Kidney epithelial cell (primary cell): ENCODE results near the gene ACTR2. TPM values are rescaled to one million over a fixed set of nuclear protein-coding genes. Genes with fewer than 3 reads are reported as not detected.
A peak's percentile ranks its signal among the peaks of the same experiment; 100 is the strongest.

Experiments
- DNase-seq: peaks from one replicate; pipeline ENCODE4 v3.0.0-alpha.2; 2010; ENCODE audit warnings: low read depth
- H3K27me3 ChIP-seq: 2 replicates; pipeline ENCODE4 v1.6.0; 2011; ENCODE audit warnings: low read length; ENCODE audit not compliant: control insufficient read depth, insufficient read depth
- H3K36me3 ChIP-seq: 2 replicates; pipeline ENCODE4 v1.5.1; 2011; ENCODE audit warnings: low read length; ENCODE audit not compliant: control insufficient read depth, insufficient read depth
- H3K4me3 ChIP-seq: 2 replicates; pipeline ENCODE4 v1.5.1; 2011; ENCODE audit warnings: low read depth, mild to moderate bottlenecking, control low read depth, low read length
- CTCF ChIP-seq: IDR thresholded peaks from 2 replicates; pipeline ENCODE4 v1.5.1; 2011; ENCODE audit warnings: mild to moderate bottlenecking, moderate library complexity, low read length, control low read depth, inconsistent platforms; ENCODE audit not compliant: insufficient read depth, poor library complexity, severe bottlenecking
- total RNA-seq: library from RNA; depleted of rRNA; stranded (reverse); fragments of >200 nt; gene quantifications from 2 replicates; pipeline ENCODE4 v1.2.3, GENCODE V29; 2015

The ACTR2 gene
- total RNA-seq, 1 donor from 2014 or later, result 139 TPM

- Histone ChIP-seq H3K36me3 (no peaks in the 10 kb centered on the region), H3K27me3 (no peaks in the 10 kb centered on the region), H3K4me3 (peak overlapping the region; percentile 34)
- no peak for TF ChIP-seq CTCF
- no peak for DNase-seq
These were observed 23.0 kb upstream of the ACTR2 start for GRCh38 chr2:65204461-65205210.

- H3K36me3 ChIP-seq, result no peaks in the 10 kb centered on the region
- DNase-seq, result no peak
- H3K27me3 ChIP-seq, result no peaks in the 10 kb centered on the region
- no peak for TF ChIP-seq CTCF
- H3K4me3 ChIP-seq, result no peak overlapping the region
These were observed 15.5 kb upstream of the ACTR2 start for GRCh38 chr2:65212115-65212514.

- no peak for DNase-seq
These were observed 15.0 kb upstream of the ACTR2 start for GRCh38 chr2:65212619-65213018.

GRCh38 chr2:65213035-65213434, 14.6 kb upstream of the ACTR2 start:
- Histone ChIP-seq H3K4me3 (no peak overlapping the region), H3K36me3 (no peaks in the 10 kb centered on the region), H3K27me3 (no peaks in the 10 kb centered on the region)
- no peak for DNase-seq
- TF ChIP-seq CTCF, result no peak

More at GRCh38 chr2:65212619-65213018, 15.0 kb upstream of the ACTR2 start:
- Histone ChIP-seq H3K27me3 (no peaks in the 10 kb centered on the region), H3K4me3 (no peak overlapping the region), H3K36me3 (no peaks in the 10 kb centered on the region)
- TF ChIP-seq CTCF, result no peak

GRCh38 chr2:65214361-65214760, 13.3 kb upstream of the ACTR2 start:
- no peak for DNase-seq
- H3K27me3 ChIP-seq, result no peaks in the 10 kb centered on the region
- TF ChIP-seq CTCF, result no peak
- no peak overlapping the region for H3K4me3 ChIP-seq
- no peaks in the 10 kb centered on the region for H3K36me3 ChIP-seq

GRCh38 chr2:65214843-65215242, 12.8 kb upstream of the ACTR2 start:
- H3K36me3 ChIP-seq, result no peaks in the 10 kb centered on the region
- TF ChIP-seq CTCF, result no peak
- no peak for DNase-seq
- H3K27me3 ChIP-seq, result no peaks in the 10 kb centered on the region
- no peak overlapping the region for H3K4me3 ChIP-seq
